ENCODE measurements around the gene VCL. TPM values are rescaled to one million over a fixed set of nuclear protein-coding genes. Genes with fewer than 3 reads are reported as not detected.

The VCL gene
- total and polyA plus RNA-seq, 9 of the 15 experiments (the other 6 are each of a cell fraction or from before 2014, with no cell fraction given): 29.8 to 186 (median 76.4) TPM

GRCh38 chr10:73968098-73968521, 29.8 kb upstream of the VCL start:
- H3K9me1 ChIP-seq (ENCODE audit: control insufficient read depth, insufficient read depth, low read length): no peaks in the 10 kb centered on the region
- no peak overlapping the region for H3K27ac ChIP-seq (ENCODE audit: extremely low read depth, low read depth, low read length)
- TF ChIP-seq ZZZ3 (IDR thresholded peaks at IDR 0.05) (no peak), ETV1 (tag; conservative IDR thresholded peaks at IDR 0.05; ENCODE audit: low read depth) (peak; percentile 38; the same call in 1 of the 2 replicates), POLR2A (conservative IDR thresholded peaks at IDR 0.05) (no peak), ATF1 (CRISPR knock-in tag; IDR thresholded peaks at IDR 0.05) (no peak), ATF1 (tag; IDR thresholded peaks at IDR 0.05) (no peak), SRF (CRISPR knock-in tag; IDR thresholded peaks at IDR 0.05) (peak in 1 of 2 experiments; percentile 58; a peak in 1 of 4 replicates), RFX1 (IDR thresholded peaks at IDR 0.05) (peak; percentile 56), PRDM10 (IDR thresholded peaks at IDR 0.05; ENCODE audit: partially characterized antibody) (peak; percentile 62), U2AF1 (optimal IDR thresholded peaks at IDR 0.05; ENCODE audit: low read depth, low read length) (no peak), ZSCAN29 (IDR thresholded peaks at IDR 0.05) (0 out of 2 replicates have a peak, but pooled peaks have one; percentile 44)
- H3K79me2 ChIP-seq (ENCODE audit: control insufficient read depth, insufficient read depth, low read length): no peaks in the 10 kb centered on the region
- DNase-seq (ENCODE audit: extremely low read depth in 1 of 4, low spot score in 3 of 4) (no peak), FAIRE-seq (no peak), ATAC-seq (peak; percentile 43)
- POLR2A ChIA-PET: interaction anchor here (0.6 to 2.6 kb wide), 10 partner anchors 8 to 238 kb away, joined by 3 to 10 read pairs (median 4); partner anchors contain the start of gene VCL
- 43% methylated on average over 6 of the region's 6 CpGs for WGBS (ENCODE audit: insufficient coverage, low coverage, missing lambda C conversion rate)
- H3K9ac ChIP-seq (ENCODE audit: insufficient read depth in 1 of 2, low read depth in 2 of 2, low read length in 2 of 2): 0 out of 4 replicates have a peak overlapping the region, but pooled peaks of 1 of the 2 experiments have one; percentile 16
- intact Hi-C loops (cut with micrococcal nuclease) (no loop called here), in situ Hi-C loops (cut with MboI) (no loop called here)
- H2AFZ ChIP-seq (ENCODE audit: low read depth, low read length): peak overlapping the region; percentile 76
- H3K4me1 ChIP-seq (replicated peaks in 1 of 2; ENCODE audit: control insufficient read depth in 2 of 2, insufficient read depth in 2 of 2, low read length in 2 of 2): peaks cover 13 to 27% of the 10 kb centered on the region in 2 experiments; a peak in 4 of 5 replicates
- H3K27me3 ChIP-seq (ENCODE audit: control insufficient read depth in 2 of 2, insufficient read depth in 2 of 2, low read length in 2 of 2): no peaks in the 10 kb centered on the region
- H4K20me1 ChIP-seq (replicated peaks; ENCODE audit: control insufficient read depth, insufficient read depth, low read length): no peaks in the 10 kb centered on the region
- CTCF ChIA-PET (ENCODE audit: low intra/inter-chr PET ratio): no interaction called here
- BruUV-seq (replicated peaks): no TSS peak
- no peak overlapping the region for H3K4me3 ChIP-seq
- no peaks in the 10 kb centered on the region for H3K9me3 ChIP-seq (replicated peaks; ENCODE audit: control insufficient read depth, insufficient read depth, low read depth, low read length)
- no peak overlapping the region for H3K4me2 ChIP-seq (ENCODE audit: insufficient read depth, low read length)
- H3K36me3 ChIP-seq (ENCODE audit: control insufficient read depth, insufficient read depth, low read length): no peaks in the 10 kb centered on the region

Data from K562 (cell line).